HG03575 (cell line): ENCODE data around the gene FAM120C.

Experiments used
- ATAC-seq: cut with Tn5 transposase; IDR thresholded peaks from one replicate; pipeline ENCODE4 v1.9.1; 2021; ENCODE audit not compliant: unreplicated experiment, insufficient number of reproducible peaks, low FRiP score; ENCODE audit errors: extremely low read depth

FAM120C gene

DNA sequence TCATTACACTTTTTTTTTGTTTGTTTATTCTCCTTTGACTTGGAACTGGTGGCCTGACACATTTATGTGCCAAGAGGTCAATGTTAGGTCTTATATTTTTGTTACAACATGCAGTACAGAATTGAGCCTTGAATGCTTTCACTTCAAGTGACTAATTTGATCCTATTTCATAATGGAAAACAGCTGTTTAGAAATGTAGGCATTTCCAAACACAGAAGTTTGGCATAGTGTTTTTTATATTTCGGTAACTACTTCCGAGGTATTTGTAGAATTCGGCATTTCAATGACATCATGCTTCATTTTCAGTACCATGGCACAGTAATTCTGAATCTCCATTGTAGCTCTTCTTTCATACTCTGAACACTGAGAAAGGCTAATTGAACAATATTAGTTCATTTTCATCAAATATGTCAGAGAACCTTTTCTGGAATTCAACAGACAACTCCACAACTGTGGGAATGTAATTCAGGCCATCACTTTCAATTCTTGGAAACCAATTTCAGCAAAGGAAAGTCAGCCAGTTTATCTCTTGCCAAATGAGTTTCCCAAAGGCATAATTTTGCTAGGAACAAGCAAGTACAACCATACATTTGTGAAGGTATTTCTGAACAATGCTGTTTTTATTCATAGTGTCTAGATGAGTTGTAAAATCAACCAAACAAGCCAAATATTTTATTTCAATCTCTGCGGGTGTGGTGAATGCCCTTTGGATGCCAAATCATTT, 11.4 kb downstream of the FAM120C start:
- no peak for ATAC-seq

DNA sequence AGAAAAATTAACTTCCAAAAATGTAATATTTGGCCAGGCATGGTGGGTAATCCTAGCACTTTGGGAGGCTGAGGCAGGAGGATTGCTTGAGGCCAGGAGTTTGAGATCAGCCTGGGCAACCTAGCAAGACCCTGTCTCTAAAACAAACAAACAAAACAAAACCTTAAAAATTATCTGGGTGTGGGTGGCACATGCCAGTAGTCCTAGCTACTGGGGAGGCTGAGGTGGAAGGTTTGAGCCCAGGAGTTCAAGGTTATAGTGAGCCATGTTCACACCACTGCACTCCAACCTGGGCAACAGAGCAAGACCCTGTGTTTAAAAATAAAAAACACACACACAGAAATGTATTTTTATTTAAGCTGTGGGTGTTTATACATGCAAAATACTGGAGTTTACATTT, 12.0 kb downstream of the FAM120C start:
- ATAC-seq, result no peak

DNA sequence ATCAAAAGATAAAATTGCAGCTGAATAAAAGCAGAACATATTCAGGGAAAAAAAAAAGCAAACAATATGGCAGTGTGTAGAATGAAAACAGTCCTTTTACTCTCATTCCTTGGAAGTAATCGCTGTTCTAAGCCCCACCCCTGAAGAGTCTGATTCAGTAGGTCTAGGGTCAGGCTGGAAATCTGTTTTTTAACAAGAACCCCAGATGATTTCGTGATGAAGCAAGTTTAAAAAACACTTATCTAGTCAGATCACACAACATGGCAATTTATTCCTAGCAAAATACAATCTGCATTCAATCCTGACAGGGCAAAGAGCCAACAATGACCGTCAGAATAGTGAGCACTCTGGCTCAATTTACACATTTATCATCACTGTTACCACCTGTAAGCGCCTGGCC, 16.1 kb downstream of the FAM120C start:
- ATAC-seq, result no peak

DNA sequence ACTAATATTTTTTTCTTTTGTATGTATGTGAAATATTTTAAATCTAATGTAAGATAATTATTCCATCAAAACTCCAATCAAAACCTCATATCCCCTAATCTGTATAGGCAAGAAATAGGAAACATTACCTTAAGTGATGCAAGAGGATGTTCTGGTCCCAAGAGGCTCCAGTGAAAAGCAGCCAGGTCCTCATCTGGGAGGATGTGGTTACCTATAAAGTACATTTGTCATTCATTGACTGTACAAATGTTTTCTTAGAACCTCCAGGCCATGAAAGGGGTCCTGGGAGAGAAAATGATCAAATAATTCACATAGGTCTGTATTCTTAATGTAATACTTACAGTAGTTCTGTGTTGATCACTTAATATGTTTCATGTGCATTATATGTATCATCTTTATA, 25.5 kb downstream of the FAM120C start:
- ATAC-seq, result no peak

DNA sequence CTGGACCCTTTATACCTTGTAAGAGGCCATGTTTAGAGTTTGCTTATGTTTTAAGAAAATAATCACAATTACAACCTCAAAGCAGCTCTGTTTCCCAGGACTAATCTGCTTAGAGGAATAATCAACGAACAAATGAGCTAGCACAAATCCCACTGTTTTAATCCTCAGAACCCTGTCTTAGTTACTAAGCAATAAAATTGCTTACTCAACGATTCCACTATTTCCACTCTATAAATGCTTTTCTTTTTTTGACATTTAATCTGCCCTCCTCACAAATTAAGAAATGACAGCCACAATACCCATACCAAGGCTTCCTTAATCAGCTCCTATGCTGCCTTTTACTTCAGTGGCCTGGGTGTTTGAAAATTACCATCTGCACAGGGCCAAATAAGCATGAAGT, 48.8 kb downstream of the FAM120C start:
- no peak for ATAC-seq

DNA sequence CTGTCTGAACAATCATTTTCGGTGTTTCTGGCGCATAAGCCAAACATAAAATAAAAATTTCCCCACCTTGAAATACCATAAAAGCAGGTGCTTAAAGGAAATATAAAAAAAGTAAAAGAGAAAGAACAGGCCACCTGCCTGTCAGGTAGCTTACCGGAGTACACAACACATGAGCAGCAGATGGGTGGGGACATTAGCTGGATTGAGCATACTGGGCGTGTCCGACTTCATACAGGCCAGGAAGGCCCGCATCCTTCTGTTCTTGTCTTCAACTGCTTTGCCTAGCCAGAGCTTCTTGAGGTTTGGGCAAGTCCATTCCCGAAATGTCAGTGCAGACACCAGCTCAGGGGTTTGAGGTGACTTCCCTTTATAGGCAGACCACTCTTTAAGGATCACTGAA, 66.7 kb downstream of the FAM120C start:
- ATAC-seq, result no peak

DNA sequence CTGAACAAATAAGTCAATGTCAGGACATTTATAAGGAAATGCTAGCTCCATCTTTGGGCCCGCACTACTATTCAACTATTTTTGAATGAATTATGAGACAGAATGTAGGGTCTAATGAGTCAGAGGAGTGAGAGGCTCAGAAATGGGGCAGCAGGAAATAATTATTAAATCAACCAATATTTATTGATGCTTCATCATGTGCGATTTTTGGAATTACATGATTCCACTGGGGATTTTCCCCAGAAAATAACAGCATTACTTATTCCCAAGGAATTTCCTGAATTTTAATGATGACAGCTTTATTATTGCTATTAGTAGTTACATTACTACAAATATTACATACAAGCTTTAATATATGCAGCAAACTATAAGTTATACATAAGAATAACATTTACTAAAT, 89.5 kb downstream of the FAM120C start:
- ATAC-seq, result no peak

DNA sequence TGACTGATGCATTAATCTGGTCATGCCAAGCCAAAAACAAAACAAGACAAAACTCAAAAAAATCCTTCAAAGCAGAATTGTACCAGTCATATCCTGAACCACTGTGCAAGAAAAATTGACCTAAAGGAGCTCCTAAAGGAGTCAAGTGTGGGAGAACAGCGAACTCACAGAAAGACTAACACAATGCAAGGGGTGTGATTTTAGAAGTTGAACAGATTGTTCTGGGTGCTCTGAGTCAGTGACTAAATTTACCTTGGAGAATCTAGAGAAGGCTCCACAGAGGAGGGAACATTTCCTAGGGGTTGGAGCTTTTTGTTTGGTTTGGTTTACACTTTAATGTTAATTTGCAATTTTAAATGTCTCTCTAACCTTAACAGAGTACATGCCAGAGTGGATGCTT, 89.9 kb downstream of the FAM120C start:
- no peak for ATAC-seq

DNA sequence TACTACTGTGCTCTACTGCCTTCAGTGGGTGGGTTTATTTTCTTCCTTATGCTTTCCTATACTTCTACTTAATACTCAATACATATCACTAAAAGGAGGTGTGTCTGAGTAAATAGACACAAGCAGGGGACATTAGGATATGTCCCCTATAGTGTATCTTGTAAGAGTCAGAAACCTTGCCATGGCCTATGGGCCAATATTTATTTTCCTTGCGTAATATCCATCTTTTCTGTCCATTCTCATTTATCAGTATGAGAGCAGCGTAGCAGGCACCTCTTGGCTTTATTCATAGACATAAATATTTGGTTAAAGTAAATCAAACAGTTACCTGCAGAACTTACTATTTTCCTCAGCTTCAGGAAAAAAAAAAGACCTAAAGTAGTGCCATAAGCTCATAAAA, 92.2 kb downstream of the FAM120C start:
- ATAC-seq, result no peak

DNA sequence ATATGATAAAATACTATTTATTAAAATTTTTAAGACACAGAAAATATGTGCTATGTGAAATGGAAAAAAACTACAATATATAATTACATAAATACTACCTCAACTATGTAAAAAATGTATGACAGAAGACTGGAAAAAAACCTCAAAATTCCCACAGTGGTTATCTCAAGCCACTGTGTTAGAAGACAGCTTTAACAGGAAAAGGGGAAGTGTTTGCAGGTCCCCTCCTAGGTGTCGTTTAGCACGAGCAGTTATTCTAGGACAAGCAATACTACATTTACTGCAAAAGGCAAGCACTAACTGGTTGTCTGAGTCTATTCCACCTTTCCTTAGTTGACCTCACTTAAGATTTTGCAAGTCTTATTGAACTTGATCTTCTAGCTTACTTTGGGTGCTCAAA, 93.9 kb downstream of the FAM120C start:
- ATAC-seq, result no peak

DNA sequence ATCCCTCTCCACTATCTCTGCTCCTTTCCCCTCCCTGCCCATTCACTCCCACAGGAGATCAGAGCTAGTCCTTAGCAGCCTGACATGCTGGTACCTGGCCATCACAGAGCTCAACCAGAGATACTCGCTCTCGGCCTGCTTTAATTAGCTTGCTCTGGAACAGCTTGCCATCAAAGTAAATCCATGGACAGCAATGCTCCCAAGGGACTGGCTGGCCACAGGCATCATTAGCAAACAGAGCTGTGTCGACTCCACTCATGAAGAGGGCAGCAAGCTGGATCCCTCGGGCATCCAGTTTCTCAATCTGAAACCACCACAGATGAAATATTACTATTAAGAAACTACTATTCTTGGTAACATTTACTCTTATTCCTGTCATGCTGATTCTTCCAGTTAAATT, 95.4 kb downstream of the FAM120C start:
- ATAC-seq, result no peak

DNA sequence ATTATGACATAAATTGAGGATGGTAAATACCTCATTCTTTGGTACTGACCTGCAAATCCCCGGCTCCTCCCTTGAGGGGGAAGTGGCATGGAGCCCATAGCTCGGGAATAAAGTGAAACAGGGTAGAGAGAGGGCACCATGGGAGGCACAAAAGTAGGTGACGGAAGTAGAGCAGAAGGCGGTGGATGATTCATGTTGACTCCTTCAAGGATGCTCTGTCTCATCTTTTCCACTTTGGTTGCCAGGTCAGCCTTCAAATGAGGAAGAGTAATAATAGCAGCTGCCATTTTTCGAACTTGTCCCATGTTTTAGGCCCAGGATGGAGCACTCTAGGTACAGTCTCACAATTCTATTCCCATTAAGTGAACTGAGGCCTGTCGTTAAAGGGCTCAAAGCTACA, 97.4 kb downstream of the FAM120C start:
- no peak for ATAC-seq

DNA sequence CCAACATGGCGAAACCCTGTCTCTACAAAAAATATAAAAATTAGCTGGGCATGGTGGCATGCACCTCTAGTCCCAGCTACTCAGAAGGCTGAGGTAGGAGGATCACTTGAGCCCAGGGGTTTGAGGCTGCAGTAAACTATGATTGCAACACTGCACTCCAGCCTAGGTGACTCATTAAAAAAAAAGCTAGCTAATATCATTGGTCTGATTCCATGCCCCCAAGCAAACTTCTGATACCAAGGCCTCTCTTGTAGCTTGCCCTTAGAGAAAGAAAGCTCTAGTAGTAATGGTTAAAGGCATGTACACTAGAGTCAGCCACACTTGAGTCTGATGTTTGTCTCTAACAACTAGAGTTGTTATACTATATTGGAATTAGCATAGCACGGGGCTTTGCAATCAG, 106.2 kb downstream of the FAM120C start:
- no peak for ATAC-seq

DNA sequence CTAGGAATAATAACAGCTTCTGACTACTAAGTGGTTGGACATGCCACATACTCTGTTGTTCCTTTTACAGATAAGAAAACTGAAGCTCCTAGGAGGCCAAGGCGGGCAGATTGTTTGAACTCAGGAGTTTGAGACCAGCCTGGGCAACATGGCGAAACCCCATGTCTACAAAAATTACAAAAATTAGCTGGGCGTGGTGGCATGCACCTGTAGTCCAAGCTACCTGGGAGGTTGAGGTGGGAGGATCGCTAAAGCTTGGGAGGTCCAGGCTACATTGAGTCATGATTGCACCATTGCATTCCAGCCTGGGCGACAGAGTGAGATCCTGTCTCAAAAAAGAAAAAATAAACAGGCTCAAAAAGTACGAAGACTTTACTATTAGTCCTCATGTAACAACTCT, 108.2 kb downstream of the FAM120C start:
- ATAC-seq, result no peak

DNA sequence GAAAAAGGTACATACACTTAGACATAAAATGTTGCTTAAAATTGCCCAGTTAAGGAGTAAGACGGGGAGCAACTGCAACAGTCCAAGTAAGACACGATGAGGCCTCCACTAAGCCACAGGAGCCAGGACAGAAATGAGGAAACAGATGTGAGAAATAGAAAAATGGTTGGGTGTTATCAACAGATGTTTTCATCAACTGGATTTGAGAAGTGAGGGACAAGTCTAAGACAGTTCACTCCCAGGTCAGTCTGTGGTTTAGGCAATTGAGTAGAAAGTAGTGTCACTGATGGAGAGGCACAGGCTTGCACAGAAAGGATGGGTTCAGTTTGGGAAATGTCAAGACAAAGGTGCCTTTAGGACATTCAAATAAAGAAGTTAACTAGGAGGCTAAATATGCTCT, 115.3 kb downstream of the FAM120C start:
- ATAC-seq, result no peak

DNA sequence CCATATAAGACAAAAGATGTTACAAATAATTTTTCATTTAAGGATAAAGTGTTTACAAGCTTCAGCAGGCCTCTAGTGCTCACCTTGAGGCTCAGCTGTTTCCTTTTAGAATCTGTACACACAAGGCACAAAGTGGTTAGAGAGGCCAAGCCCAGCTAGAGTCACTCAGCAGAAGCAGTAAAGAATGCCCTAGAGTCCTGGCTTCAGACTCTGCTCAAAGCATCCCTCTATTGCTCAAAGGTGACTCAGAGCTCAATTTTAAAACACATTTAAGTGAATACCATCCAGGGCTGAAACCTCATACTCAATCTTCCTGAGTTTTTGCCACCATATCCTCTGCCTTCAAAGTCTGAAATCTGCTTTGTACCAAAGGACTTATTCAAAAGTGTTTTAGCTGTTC, 116.2 kb downstream of the FAM120C start:
- no peak for ATAC-seq

DNA sequence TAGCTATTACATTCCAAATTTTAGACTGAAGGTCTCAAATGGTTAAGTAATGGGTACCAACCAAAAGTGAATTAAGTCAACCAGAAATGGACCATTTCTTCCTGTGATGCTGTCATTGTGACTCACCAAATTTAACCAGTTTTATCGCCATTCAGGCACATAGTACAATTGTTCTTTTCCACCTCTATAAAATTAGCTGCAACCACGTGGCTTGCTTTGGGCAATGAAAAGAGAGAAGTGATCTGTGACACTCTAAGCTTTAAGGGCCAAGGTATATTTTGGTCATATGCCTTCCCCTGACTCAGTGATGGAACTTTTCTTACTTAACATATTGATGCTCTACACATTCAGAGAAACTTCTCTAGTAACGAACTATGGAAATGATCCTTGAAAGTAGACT, 118.5 kb downstream of the FAM120C start:
- no peak for ATAC-seq

DNA sequence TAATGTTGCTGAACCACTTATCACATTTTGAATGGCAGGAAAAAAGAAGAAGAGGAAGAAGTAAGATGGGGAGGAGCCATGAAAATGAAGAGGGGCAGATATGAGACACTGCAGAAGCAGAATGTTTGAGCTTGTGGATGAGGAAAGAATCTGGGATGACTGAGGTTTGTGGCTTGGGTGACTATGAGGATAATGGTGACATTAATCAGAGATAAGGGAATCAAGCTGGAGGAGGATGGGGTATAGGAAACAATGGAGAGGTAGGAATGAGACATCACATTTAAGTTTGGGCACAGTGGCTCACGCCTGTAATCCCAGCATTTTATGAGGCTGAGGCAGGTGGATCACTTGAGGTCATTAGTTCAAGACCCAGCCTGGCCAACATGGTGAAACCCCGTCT, 119.7 kb downstream of the FAM120C start:
- ATAC-seq, result no peak

DNA sequence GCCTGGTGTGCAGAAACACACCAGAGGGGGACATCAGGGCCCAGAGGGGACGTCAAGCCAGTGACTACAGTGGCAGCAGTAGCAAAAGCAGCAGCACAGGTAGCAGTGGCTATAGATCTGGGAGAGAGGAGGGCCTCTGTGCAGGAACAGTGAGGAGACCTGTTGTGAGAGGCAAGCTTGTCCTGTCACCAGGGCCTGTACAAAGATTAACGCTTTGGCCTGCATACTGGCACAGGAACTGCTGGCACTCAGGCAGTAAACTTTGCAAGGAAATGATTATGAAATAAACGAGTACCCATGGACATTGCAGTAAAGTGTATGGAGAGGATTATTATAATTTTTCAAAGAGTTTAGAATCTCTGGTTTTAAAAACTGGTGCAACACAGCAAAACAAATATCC, 133.3 kb downstream of the FAM120C start:
- no peak for ATAC-seq

DNA sequence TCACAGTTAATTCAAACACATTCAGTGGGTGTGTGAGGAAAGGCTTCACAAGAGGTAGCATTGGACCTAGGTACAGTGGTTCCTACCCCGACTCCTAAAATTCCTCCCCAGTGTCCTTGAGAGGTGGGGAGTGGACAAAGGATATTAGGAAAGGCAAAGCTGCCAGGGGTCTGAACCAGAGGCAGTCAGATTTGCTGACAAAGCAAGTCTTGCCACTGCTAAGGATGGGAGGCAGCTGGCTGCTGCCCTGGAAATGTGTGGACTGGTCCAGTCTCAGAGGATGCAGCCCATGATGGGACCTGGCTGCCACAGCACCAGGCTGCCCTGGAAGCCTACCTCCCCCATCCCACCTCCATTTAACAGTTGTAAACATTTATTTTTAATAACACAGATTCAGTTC, 134.6 kb downstream of the FAM120C start:
- no peak for ATAC-seq

DNA sequence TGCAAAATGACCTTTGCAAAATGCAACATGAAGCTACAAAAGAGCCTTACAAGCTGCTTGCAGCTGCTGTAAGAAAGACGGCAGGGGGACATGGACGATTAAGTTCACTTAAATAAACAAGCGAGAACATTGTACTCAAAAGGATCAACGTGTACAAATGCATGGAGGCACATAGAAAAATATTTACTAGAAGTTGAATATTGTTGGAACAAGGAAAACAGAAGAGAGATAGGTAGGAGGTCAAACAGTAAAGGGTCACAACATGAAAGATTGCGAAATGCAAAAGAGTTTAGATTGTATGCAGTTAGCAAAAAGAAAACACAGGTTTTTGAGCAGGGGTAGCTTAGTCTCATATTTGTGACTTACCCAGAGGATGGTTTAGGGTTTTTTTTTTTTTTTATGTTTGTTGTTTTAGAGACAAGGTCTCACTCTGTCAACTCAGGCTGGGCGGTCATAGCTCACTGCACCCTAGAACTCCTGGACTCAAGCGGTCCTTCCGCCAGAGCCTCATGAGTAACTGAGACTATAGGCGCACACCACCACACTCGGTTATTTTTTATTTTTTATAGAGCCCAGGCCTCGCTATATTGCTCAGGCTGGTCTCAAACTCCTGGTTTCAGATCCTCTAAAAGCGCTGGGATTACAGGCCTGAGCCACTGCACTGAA, 137.4 kb downstream of the FAM120C start:
- ATAC-seq, result no peak
